CD14-positive monocyte (primary cell): Measurements from ENCODE around the gene GAS7. TPM values are rescaled to one million over a fixed set of nuclear protein-coding genes. Genes with fewer than 3 reads are reported as not detected.

Source experiments
- DNase-seq, 3 donors: peaks; one replicate each; pipeline ENCODE4 v3.0.0-alpha.2; 2011 to 2022
- H2AFZ ChIP-seq: 2 replicates; pipeline ENCODE4 v1.6.0; 2012; ENCODE audit warnings: mild to moderate bottlenecking, low read depth, low read length, inconsistent platforms; ENCODE audit not compliant: insufficient read depth, poor library complexity, severe bottlenecking
- H3K27ac ChIP-seq, 2 donors: 1 replicate in 1 of 2; 2 replicates in 1 of 2; pipeline ENCODE4 v1.5.1; 2012 to 2013; ENCODE audit warnings: low read length in 2 of 2, control low read depth in 1 of 2, inconsistent platforms in 1 of 2, low read depth in 1 of 2, mild to moderate bottlenecking in 1 of 2
- H3K27me3 ChIP-seq, 2 donors: one replicate each; pipeline versions ENCODE4 v1.6.0 to v1.6.1; 2011 to 2013; ENCODE audit warnings: low read length in 2 of 2; ENCODE audit not compliant: control insufficient read depth in 2 of 2, insufficient read depth in 2 of 2
- H3K36me3 ChIP-seq, 2 donors: replicated peaks in 1 of 2; 1 replicate in 1 of 2; 2 replicates in 1 of 2; pipeline versions ENCODE4 v1.5.1 to v1.6.1; 2012 to 2013; ENCODE audit warnings: low read length in 2 of 2, control low read depth in 1 of 2, inconsistent platforms in 1 of 2, mild to moderate bottlenecking in 1 of 2; ENCODE audit not compliant: insufficient read depth in 2 of 2, control insufficient read depth in 1 of 2
- H3K4me1 ChIP-seq, 2 donors: 1 replicate in 1 of 2; 2 replicates in 1 of 2; pipeline versions ENCODE4 v1.5.1 to v1.6.1; 2012 to 2013; ENCODE audit warnings: low read length in 2 of 2, control low read depth in 1 of 2, inconsistent platforms in 1 of 2, mild to moderate bottlenecking in 1 of 2, moderate library complexity in 1 of 2; ENCODE audit not compliant: insufficient read depth in 2 of 2, control insufficient read depth in 1 of 2
- H3K4me2 ChIP-seq: replicated peaks from 2 replicates; pipeline ENCODE3; 2012; ENCODE audit warnings: low read length, moderate library complexity, mild to moderate bottlenecking; ENCODE audit not compliant: poor library complexity, severe bottlenecking; ENCODE audit errors: extremely low read depth
- H3K4me3 ChIP-seq, 3 experiments: fragments of 200-600 bp in 1 of 3; sonication (generic) in 1 of 3; replicated peaks in 1 of 3; 1 replicate in 2 of 3; 2 replicates in 1 of 3; pipeline ENCODE4 v1.5.1; 2011 to 2013; ENCODE audit warnings: low read length in 3 of 3, mild to moderate bottlenecking in 3 of 3, control low read depth in 2 of 3, low read depth in 2 of 3, inconsistent platforms in 1 of 3, moderate library complexity in 1 of 3
- H3K79me2 ChIP-seq: 2 replicates; pipeline ENCODE4 v1.6.0; 2012; ENCODE audit warnings: mild to moderate bottlenecking, control low read depth, inconsistent platforms, low read length, moderate library complexity; ENCODE audit not compliant: insufficient read depth
- H3K9ac ChIP-seq: 2 replicates; pipeline ENCODE4 v1.6.0; 2017; ENCODE audit warnings: low read length, mild to moderate bottlenecking; ENCODE audit not compliant: insufficient read depth, poor library complexity, severe bottlenecking
- H3K9me3 ChIP-seq, 2 donors: replicated peaks in 1 of 2; 1 replicate in 1 of 2; 2 replicates in 1 of 2; pipeline versions ENCODE4 v1.5.1 to v1.6.1; 2012 to 2013; ENCODE audit warnings: low read length in 2 of 2, control low read depth in 1 of 2; ENCODE audit not compliant: control insufficient read depth in 1 of 2, insufficient read depth in 1 of 2
- H4K20me1 ChIP-seq: 2 replicates; pipeline ENCODE4 v1.6.0; 2012; ENCODE audit warnings: mild to moderate bottlenecking, low read length, control low read depth, moderate library complexity; ENCODE audit not compliant: insufficient read depth
- H3K27ac Mint-ChIP-seq, 7 donors: one replicate each; pipeline ENCODE4 v1.8.0; 2020; ENCODE audit warnings: mild to moderate bottlenecking in 7 of 7, mixed read lengths in 7 of 7, moderate library complexity in 6 of 7, inconsistent platforms in 2 of 7
- H3K27me3 Mint-ChIP-seq, 3 donors: one replicate each; pipeline ENCODE4 v1.8.0; 2021 to 2022; ENCODE audit warnings: low read depth in 3 of 3, mild to moderate bottlenecking in 3 of 3, mixed read lengths in 3 of 3, moderate library complexity in 3 of 3, inconsistent platforms in 1 of 3
- H3K36me3 Mint-ChIP-seq, 2 donors: one replicate each; pipeline ENCODE4 v1.8.0; 2020; ENCODE audit warnings: mixed read lengths in 2 of 2, inconsistent platforms in 1 of 2, mild to moderate bottlenecking in 1 of 2
- H3K4me1 Mint-ChIP-seq: one replicate; pipeline ENCODE4 v1.8.0; 2020; ENCODE audit warnings: mild to moderate bottlenecking, mixed read lengths
- H3K4me3 Mint-ChIP-seq, 2 donors: one replicate each; pipeline ENCODE4 v1.8.0; 2020; ENCODE audit warnings: mild to moderate bottlenecking in 2 of 2, mixed read lengths in 2 of 2, moderate library complexity in 1 of 2
- H3K9me3 Mint-ChIP-seq, 7 donors: one replicate each; pipeline ENCODE4 v1.8.0; 2020 to 2022; ENCODE audit warnings: mixed read lengths in 7 of 7, mild to moderate bottlenecking in 6 of 7, moderate library complexity in 6 of 7, inconsistent platforms in 2 of 7
- CTCF ChIP-seq: fragments of 200-600 bp; IDR thresholded peaks from one replicate; pipeline ENCODE4 v1.8.0; 2022; ENCODE audit warnings: antibody characterized with exemption, mild to moderate bottlenecking
- WGBS: methylation state at CpG from one replicate; pipeline ENCODE4 v1.1.5; 2013; ENCODE audit warnings: missing lambda C conversion rate; ENCODE audit not compliant: insufficient coverage; 5-methylcytosine and 5-hydroxymethylcytosine counted together
- intact Hi-C, 2 donors: fragments of 100-400 bp; cut with micrococcal nuclease; formaldehyde crosslinking; loops; one replicate each; pipeline versions ENCODE4 v1.15.0 to v1.15.1; 2023
- polyA plus RNA-seq, 3 donors: library from polyadenylated mRNA; depleted of rRNA in 1 of 3; unstranded in 2 of 3; stranded (reverse) in 1 of 3; fragments of 300-500 nt in 2 of 3; fragments of >200 nt in 1 of 3; fragmentation: Illumina TruSeq in 2 of 3; gene quantifications; 1 replicate in 2 of 3; 2 replicates in 1 of 3; pipeline ENCODE4 v1.2.3, GENCODE V29; 2012 to 2021

The GAS7 gene
- polyA plus RNA-seq, 3 donors = 53.1 to 91.9 (median 66.6) TPM

GRCh38 chr17:9958586-9959281 is 239.7 kb downstream of the GAS7 start:
- Histone ChIP-seq H4K20me1 (peaks cover 100% of the 10 kb centered on the region), H3K27me3 (no peaks in the 10 kb centered on the region), H3K9ac (no peak overlapping the region), H3K27ac (peak overlapping the region; percentile 51 to 71), H3K4me2 (no peak overlapping the region), H3K36me3 (peaks cover 51 to 75% of the 10 kb centered on the region in 2 donors), H3K79me2 (peaks cover 83% of the 10 kb centered on the region), H2AFZ (no peak overlapping the region), H3K9me3 (no peaks in the 10 kb centered on the region), H3K4me3 (no peak overlapping the region), H3K4me1 (peaks cover 12 to 14% of the 10 kb centered on the region in 2 donors)
- peak; percentile 56 to 76 (median 59) for DNase-seq
- Mint-ChIP-seq H3K4me3 (peak overlapping the region in 1 of 2 donors; percentile 24), H3K9me3 (no peaks in the 10 kb centered on the region), H3K36me3 (peaks cover 61 to 85% of the 10 kb centered on the region in 2 donors), H3K4me1 (peaks cover 16% of the 10 kb centered on the region), H3K27me3 (peaks cover 0 to 2% (median 0%) of the 10 kb centered on the region in 3 donors), H3K27ac (peak overlapping the region; percentile 65 to 91 (median 83))
- WGBS = 36% methylated on average over 10 of the region's 19 CpGs
- TF ChIP-seq CTCF = no peak
- intact Hi-C loops = no loop called here

GRCh38 chr17:9957244-9957643 is 241.2 kb downstream of the GAS7 start:
- no peaks in the 10 kb centered on the region for H3K9me3 ChIP-seq
- peaks cover 12 to 14% of the 10 kb centered on the region in 2 donors for H3K4me1 ChIP-seq
- no peak overlapping the region for H3K9ac ChIP-seq
- H3K36me3 ChIP-seq = peaks cover 57 to 74% of the 10 kb centered on the region in 2 donors
- Mint-ChIP-seq H3K27ac (peak overlapping the region in 3 of 7 donors; percentile 18 to 46 (median 37)), H3K4me1 (peaks cover 16% of the 10 kb centered on the region), H3K27me3 (peaks cover 0 to 2% (median 0%) of the 10 kb centered on the region in 3 donors), H3K9me3 (no peaks in the 10 kb centered on the region), H3K36me3 (peaks cover 53 to 84% of the 10 kb centered on the region in 2 donors), H3K4me3 (no peak overlapping the region)
- H4K20me1 ChIP-seq = peaks cover 100% of the 10 kb centered on the region
- intact Hi-C loops = no loop called here
- no peak overlapping the region for H2AFZ ChIP-seq
- no peaks in the 10 kb centered on the region for H3K27me3 ChIP-seq
- TF ChIP-seq CTCF = no peak
- H3K4me3 ChIP-seq = no peak overlapping the region
- H3K27ac ChIP-seq = peak overlapping the region in 1 of 2 donors; percentile 26
- DNase-seq = no peak
- H3K79me2 ChIP-seq = peaks cover 73% of the 10 kb centered on the region
- WGBS = 95% methylated on average over 7 of the region's 8 CpGs
- no peak overlapping the region for H3K4me2 ChIP-seq
